NCI-H526 (cell line): ENCODE data around the gene RNF150.

Experiments
- DNase-seq, 2 experiments: peaks; one replicate each; lab custom pipeline; 2025; lab: John Stamatoyannopoulos, UW

The RNF150 gene

GRCh38 chr4:140924761-140925392, 208.4 kb downstream of the RNF150 start:
- DNase-seq, result peak in 1 of 2 experiments; percentile 19

- no peak for DNase-seq
Observed at GRCh38 chr4:140906993-140907962, 226.0 kb downstream of the RNF150 start.

GRCh38 chr4:140904904-140905303, 228.4 kb downstream of the RNF150 start:
- DNase-seq, result no peak

GRCh38 chr4:140903522-140904475, 229.5 kb downstream of the RNF150 start:
- no peak for DNase-seq

DNA sequence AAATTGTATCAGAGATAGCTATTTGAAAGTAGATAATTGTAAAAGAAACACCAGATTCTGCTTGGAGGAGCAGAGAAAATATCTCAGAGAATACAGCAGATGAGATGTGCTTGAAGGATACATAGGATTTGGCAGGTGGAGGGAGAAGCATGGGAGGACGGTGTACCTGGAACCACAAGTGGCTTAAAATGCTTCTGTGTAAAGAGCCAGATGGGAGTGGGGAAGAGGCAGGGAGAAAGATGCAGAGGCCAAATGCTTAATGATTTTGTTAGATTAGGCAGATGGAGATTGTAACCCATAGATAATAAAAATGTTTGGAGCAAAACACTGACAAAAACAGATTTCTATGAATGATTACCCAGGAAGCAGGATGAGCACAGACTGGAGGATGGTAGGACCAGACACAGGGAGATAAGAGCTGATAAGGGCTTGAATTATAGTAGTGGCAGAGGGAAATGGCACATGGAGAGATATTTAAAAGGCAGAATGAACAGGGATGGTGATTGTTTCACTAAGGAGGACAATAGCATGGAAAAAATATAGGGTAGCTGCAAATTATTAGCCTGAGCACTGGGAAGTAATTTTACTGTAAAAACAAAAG, 231.4 kb downstream of the RNF150 start:
- no peak for DNase-seq

- no peak for DNase-seq
Observed at GRCh38 chr4:140893939-140894338, 239.3 kb downstream of the RNF150 start.

- no peak for DNase-seq
Observed at GRCh38 chr4:140888054-140888453, 245.2 kb downstream of the RNF150 start.

- DNase-seq, result no peak
Observed at GRCh38 chr4:140887467-140887866, 245.8 kb downstream of the RNF150 start.

GRCh38 chr4:140884431-140885058, 248.7 kb downstream of the RNF150 start:
- peak; percentile 26 to 70 for DNase-seq

DNA sequence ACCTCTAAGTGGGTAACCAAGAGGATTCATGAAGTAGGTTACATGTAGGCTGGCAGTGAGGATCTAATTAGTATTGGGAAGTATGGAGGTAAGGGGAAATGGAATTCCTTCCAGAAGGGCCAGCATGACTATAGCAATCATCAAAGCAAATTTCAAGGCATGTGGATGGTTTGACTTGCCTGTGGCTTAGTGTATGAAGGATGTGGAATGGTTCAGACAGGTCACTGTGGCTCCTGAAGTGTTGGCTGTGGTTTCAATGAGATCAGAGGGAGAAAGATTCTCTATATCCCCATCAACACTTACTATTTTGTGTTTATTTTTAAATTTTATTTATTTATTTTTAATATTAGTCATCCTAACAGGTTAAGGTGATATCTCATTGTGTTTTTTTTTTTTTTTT, 255.5 kb downstream of the RNF150 start:
- DNase-seq, result no peak

DNA sequence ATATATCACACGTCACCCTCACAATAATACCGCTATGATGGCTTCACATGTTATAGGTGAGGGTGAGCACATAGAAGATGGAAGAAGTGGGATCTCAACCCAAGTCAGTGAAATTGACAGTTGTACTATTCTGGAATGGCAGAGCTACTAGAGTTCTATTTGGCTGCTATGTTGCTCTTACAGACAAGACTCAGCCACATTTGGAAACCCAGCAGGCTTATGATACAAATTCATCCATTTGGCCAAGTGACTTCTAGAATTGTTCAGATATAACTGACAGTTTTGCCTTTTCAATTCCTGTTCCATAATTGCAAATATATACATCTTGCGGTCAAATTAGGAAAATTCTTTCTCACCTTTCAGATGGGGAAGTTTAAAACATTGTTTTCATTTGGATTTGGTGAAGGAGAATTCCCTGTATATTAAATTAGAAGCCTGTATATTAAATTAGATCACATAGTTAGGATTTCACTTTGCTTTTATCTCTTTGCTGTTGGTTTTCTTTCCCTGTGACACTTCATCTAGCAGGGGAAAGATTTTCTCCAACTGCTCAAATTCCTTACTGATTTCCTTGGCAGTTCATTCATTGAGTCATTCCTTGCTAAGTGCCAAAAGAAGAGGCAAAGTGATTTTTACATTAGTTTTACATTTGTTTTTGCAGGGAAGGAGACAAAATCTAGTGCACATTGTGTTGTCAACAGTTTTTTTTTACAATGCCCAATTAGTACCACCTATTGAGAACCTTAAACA, 256.5 kb downstream of the RNF150 start:
- no peak for DNase-seq

DNA sequence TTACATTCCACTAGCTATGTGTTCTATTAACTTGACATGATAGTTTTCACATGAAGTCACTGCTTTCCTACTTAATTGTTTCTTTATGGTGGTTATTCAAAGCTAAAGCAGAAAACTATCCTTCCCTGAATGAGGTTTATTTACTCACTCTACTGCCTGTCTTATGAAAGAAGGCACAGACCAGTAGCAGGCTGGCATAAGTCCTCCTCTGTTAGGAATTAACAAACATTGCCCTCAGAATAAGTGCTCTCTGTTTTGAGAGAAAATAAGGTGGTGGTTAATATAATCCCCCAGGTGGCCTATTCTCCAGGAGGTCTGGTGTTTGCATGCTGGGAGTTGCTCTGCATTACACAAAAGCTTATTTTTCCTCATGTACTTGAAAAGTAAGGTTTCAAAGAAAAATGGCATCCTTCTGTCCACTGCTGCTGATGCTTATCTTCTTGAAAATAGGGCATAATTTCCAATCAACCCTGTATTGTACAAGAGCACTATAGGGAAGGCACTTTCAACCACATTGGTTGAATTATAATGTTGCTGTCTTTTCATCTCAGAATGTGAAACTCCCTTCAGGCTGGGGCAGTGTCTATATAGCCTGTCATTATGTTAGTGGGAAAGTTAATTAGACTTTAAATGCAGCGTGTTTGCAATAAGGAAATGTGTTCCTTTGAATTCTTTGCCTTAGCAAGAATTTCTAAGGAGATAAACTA, 257.4 kb downstream of the RNF150 start:
- DNase-seq, result no peak

DNA sequence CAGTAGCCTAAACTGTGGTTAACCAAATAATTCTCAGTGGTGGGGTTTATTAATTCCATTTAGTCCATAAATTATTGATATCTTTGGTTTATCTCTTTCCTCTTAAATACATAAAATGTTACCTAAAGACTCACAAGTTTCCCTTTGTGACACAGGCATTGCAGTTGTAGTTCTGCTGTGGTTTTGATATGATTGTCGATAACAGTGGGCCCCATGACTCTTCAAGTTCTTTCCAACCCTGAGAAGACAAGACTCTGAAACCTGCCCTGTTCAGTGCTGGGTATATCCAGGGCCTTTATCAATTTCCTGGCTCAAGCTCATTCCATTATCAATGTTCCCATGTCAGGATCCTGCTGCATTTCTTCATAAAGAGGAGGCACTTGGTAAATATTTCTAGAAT, 259.2 kb downstream of the RNF150 start:
- DNase-seq, result no peak

DNA sequence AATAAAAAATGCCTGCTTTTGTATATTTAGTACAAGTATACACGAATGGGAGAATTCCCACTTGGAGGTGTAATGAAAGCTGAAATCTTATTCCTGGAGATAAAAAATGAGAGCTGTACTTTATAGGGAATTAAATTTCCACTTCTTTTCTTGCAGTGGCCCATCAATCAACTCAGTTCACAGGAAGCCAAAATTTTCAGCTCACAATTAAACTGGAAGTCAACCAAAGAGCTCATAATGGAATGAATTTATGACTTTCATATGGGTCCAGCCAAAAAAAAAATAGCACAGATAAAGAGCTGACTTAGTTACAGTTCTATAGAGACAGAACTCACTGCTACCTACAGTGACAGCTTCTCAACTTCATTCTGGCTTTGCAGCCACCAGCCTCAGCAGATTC, 261.9 kb downstream of the RNF150 start:
- no peak for DNase-seq

GRCh38 chr4:140870427-140870826, 262.8 kb downstream of the RNF150 start:
- DNase-seq, result no peak

DNA sequence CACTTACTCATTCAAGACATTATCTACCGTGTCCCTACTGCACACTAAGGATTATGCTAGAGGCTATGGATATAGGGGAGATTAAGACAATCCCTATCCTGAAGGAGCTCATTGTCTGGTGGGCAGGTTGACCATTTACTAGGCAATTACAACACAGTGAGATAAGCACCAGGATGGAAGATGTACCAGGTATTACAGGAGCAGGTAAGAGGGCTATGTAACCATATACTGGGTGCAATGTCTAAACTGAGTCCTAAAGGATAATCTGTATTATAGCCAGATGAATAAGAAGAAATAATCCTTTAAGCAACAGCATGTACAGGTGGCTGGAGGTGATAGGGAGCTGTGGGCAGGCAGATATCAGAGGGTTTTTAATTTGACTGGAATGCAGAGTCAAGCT, 263.8 kb downstream of the RNF150 start:
- no peak for DNase-seq

DNA sequence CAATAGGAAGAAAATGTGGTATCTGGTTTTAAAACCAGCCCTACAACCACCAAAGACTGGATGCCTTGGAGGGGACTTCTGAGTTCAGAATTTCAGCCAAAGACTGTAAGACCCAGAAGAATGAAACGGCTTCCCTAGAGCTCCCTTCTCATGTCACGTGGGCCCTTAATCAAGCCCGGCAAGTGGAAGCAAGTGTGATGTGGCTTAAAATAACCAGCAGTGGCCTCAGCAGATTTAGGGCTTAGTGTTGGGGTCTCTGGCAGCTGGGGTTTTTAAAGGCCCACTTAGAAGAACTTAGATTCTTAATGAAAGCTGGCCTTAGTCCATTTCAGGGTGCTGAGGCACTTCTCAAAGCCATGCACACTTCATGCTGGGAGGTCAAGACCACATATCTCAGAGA, 265.9 kb downstream of the RNF150 start:
- no peak for DNase-seq

DNA sequence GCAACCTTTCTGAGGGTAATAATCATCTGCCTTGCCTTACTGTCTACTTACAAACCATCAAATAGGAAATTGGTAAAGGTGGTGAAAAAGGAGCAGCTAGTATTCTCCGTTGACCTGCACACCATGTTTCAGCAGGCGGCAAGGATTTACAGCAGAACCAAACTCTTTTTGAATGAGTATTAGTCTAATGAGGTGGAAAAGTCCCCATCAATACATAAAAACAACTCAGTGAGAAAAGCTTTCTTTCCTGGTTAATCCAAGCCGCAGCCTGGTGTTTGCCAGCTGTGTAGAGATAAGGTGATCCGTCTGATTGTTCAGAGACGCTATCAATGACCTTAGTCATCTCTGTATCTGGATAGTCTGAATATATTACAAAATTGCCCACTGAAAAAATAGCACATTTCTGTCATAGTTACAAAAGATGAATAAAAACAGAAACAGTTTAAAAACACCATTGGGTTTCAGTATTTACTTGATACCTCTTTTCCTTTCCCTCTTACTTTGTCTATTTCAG, 266.7 kb downstream of the RNF150 start:
- no peak for DNase-seq
